Fibroblast of the aortic adventitia (primary cell): ENCODE measurements around the gene MIB1. TPM values are rescaled to one million over a fixed set of nuclear protein-coding genes. Genes with fewer than 3 reads are reported as not detected.

ENCODE experiments used
- DNase-seq: peaks from one replicate; pipeline ENCODE4 v3.0.0-alpha.2; 2010; ENCODE audit warnings: low read depth
- H3K4me3 ChIP-seq: 2 replicates; pipeline ENCODE4 v1.5.1; 2011; ENCODE audit warnings: low read depth, mild to moderate bottlenecking, control low read depth, low read length, moderate library complexity
- total RNA-seq: library from RNA; depleted of rRNA; stranded (reverse); fragments of >200 nt; gene quantifications from 2 replicates; pipeline ENCODE4 v1.2.3, GENCODE V29; 2012; ENCODE audit warnings: low replicate concordance
- TF ChIP-seq, protein P1 (sequence below): IDR thresholded peaks from 2 replicates; pipeline ENCODE4 v1.5.1; 2011; ENCODE audit warnings: mild to moderate bottlenecking, low read length, control low read depth, inconsistent platforms; ENCODE audit not compliant: insufficient read depth

MIB1 gene
- total RNA-seq, 1 donor, result 47.0 TPM

DNA sequence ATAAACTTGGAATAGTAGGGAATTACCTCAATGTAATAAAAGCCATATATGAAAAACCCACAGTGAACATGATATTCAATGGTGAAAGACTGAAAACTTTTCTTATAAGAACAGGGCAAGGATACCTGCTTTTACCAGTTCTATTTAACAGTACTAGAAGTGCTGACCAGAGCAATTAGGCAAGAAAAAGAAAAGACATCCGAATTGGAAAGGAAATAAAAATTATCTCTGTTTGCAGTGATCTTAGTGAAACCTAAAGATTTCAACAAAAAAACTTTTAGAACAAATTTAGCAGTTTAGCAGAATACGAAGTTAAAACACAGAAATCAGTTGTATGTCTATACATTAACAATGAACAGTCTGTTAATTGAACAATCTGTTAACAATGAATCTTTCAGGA, 69.1 kb downstream of the MIB1 start:
- TF ChIP-seq, protein P1, sequence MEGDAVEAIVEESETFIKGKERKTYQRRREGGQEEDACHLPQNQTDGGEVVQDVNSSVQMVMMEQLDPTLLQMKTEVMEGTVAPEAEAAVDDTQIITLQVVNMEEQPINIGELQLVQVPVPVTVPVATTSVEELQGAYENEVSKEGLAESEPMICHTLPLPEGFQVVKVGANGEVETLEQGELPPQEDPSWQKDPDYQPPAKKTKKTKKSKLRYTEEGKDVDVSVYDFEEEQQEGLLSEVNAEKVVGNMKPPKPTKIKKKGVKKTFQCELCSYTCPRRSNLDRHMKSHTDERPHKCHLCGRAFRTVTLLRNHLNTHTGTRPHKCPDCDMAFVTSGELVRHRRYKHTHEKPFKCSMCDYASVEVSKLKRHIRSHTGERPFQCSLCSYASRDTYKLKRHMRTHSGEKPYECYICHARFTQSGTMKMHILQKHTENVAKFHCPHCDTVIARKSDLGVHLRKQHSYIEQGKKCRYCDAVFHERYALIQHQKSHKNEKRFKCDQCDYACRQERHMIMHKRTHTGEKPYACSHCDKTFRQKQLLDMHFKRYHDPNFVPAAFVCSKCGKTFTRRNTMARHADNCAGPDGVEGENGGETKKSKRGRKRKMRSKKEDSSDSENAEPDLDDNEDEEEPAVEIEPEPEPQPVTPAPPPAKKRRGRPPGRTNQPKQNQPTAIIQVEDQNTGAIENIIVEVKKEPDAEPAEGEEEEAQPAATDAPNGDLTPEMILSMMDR, result no peak
- no peak overlapping the region for H3K4me3 ChIP-seq
- DNase-seq, result no peak

DNA sequence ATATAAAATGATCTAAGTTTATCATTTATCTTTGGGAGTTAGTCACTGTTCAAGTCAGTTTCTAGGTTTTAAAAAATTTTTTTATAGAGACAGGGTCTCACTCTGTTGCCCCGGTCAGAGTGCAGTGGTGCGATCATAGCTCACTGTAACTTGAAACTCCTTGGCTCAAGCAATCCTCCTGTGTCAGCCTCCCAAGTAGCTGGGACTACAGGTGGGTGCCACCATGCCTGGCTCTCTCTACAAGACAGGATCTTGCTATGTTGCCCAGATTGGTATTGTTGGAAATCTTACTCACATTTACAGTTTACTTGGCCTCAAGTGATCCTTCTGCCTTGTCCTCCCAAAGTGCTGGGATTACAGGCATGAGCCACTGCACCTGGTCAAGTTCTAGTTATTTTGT, 74.5 kb downstream of the MIB1 start:
- no peak overlapping the region for H3K4me3 ChIP-seq
- no peak for DNase-seq
- TF ChIP-seq, protein P1, result no peak

DNA sequence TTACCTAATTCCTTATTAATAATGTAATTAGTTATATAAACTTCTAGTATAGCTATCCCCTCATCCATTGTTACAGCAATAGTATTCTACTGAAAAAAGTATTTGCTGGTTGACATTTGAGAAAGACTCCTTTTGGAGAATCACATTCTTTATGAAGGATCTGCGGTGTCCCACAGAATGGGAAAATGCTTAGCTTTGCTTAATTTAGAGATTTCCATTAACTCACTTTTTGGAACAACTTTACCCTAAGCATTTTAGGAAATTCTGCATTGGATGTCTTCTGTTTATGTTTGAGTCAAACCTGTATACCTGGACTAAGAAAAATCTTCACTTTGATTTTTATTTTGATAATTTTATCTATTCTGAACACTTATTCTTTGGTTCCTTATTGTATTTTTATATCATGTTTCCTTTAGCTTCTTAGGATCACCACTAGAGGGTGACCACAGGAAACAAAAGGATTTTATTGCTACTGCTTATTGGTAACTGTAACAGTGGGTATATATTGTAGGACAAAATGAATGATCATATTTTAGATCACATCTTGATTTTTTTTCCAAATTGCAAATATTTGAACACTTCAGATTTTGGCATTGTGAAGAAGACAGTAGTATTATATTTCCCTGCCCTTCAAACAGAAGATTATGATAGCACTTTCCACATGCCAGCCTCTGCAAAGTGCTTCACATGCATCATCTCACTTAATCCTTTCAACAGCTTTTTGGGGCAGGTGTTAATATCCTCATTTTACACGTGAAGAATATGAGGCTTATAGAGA, 79.6 kb downstream of the MIB1 start:
- peak; percentile 52 for DNase-seq
- no peak overlapping the region for H3K4me3 ChIP-seq
- TF ChIP-seq, protein P1, result peak; percentile 77

DNA sequence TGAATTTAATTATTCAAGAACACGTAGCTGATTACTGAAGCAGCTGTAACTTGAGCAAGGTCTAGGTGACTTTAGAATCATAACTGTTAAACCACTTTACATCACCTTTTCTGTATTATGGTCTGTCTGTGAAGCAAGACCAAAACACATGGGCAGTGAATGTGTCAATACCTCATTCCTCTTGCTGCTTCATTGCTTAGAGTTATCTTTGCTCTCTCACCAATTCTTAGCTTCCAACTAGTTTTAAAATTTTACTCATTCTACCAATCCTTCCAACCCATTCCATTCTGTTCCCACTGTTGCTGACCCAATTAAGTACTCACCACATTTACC, 80.2 kb downstream of the MIB1 start:
- no peak overlapping the region for H3K4me3 ChIP-seq
- TF ChIP-seq, protein P1, result no peak
- DNase-seq, result no peak

DNA sequence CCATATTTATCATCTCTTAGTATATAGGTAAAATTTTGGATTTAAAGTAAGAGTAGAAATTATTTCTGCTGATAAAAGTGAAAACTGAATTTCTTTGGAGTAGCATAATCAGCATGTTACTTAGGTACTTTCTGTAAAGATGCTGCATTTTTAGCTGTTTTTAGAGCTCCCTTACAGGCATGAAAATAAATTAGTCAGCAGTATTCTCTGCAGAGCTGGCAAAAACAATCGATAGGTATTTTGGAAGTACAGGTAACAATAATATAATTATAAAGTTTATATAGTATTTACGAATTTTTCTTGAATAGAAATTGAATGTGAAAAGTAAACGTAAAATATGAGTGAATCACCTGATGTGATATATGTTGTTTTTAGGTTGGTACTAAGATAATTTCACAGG, 83.3 kb downstream of the MIB1 start:
- H3K4me3 ChIP-seq, result no peak overlapping the region
- TF ChIP-seq, protein P1, result no peak
- DNase-seq, result no peak

DNA sequence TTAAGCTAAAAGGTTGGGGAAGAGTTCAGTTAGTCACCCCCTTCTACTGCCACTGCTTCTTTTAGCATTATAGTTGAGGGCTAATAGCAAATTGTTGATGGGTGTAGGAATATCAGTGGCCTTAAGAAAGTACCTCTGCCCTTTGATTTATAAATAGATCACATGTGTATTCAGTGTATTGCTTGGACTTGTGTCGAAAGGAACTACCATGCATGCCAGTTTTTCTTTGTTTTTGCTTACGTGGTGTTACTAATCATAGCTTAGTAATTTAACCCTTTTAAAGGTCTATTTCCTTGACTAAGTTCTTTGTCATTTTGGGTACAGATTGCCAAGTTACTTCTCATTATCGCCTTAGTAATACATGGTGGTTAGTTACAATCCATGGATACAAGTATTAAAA, 85.6 kb downstream of the MIB1 start:
- no peak overlapping the region for H3K4me3 ChIP-seq
- TF ChIP-seq, protein P1, result no peak
- peak; percentile 77 for DNase-seq
